K562 (cell line): ENCODE results near the gene PCCA. TPM values are rescaled to one million over a fixed set of nuclear protein-coding genes. Genes with fewer than 3 reads are reported as not detected.

ENCODE experiments used
- ATAC-seq: fragments of 200-7000 bp; cut with Tn5 transposase; 3 replicates; pipeline ENCODE4 v1.9.1; 2020; ENCODE audit warnings: moderate library complexity
- BruUV-seq: library from RNA; stranded (reverse); fragments of 400-500 nt; replicated peaks from 2 replicates; lab custom pipeline; 2021; lab: Mats Ljungman, UMichigan
- CTCF ChIA-PET: fragments of 300-600 bp; formaldehyde crosslinking; extraction: SDS; loops from one replicate; lab custom pipeline; 2021; ENCODE audit warnings: low intra/inter-chr PET ratio; lab: Yijun Ruan, JAX
- POLR2A ChIA-PET: fragments of 300-600, 350-650 bp; sonication (Branson Sonifier 250); formaldehyde crosslinking; extraction: SDS; loops from one replicate; lab custom pipeline; 2021; ENCODE audit warnings: antibody characterized with exemption, inconsistent platforms; lab: Yijun Ruan, JAX
- DNase-seq, 4 experiments: peaks; one replicate each; pipeline versions ENCODE4 v3.0.0 to v3.0.0-alpha.2; 2011 to 2018; ENCODE audit warnings: low spot score in 3 of 4, mixed read lengths in 3 of 4; ENCODE audit errors: extremely low read depth in 1 of 4
- FAIRE-seq: peaks from 2 replicates; lab custom pipeline; 2011; peaks lifted over from hg19 to GRCh38; lab: Jason Lieb, UNC
- H2AFZ ChIP-seq: 2 replicates; pipeline ENCODE4 v1.6.0; 2011; ENCODE audit warnings: low read depth, low read length, control low read depth, inconsistent platforms
- H3K27ac ChIP-seq: fragments of 200-600 bp; 3 replicates; pipeline ENCODE4 v1.8.0; 2011; ENCODE audit warnings: low read depth, mild to moderate bottlenecking, control low read depth, inconsistent platforms, low read length, moderate library complexity, mixed read lengths; ENCODE audit errors: extremely low read depth
- H3K27me3 ChIP-seq, 2 experiments: fragments of 300-600 bp in 1 of 2; 2 replicates in 1 of 2; 3 replicates in 1 of 2; pipeline versions ENCODE4 v1.6.0 to v1.8.0; 2011; ENCODE audit warnings: inconsistent platforms in 2 of 2, low read length in 2 of 2, mild to moderate bottlenecking in 1 of 2, mixed read lengths in 1 of 2, moderate library complexity in 1 of 2; ENCODE audit not compliant: control insufficient read depth in 2 of 2, insufficient read depth in 2 of 2
- H3K36me3 ChIP-seq: fragments of 300-600 bp; 3 replicates; pipeline ENCODE4 v1.8.0; 2011; ENCODE audit warnings: mild to moderate bottlenecking, low read length, inconsistent platforms; ENCODE audit not compliant: control insufficient read depth, insufficient read depth
- H3K4me1 ChIP-seq, 2 experiments: fragments of 200-600 bp in 1 of 2; replicated peaks in 1 of 2; 2 replicates in 1 of 2; 3 replicates in 1 of 2; pipeline versions ENCODE4 v1.5.1 to v1.8.0; 2011; ENCODE audit warnings: inconsistent platforms in 2 of 2, low read length in 2 of 2, mild to moderate bottlenecking in 1 of 2, mixed read lengths in 1 of 2, moderate library complexity in 1 of 2; ENCODE audit not compliant: control insufficient read depth in 2 of 2, insufficient read depth in 2 of 2
- H3K4me2 ChIP-seq: 2 replicates; pipeline ENCODE4 v1.6.1; 2011; ENCODE audit warnings: low read length, control low read depth, inconsistent platforms, mixed read lengths; ENCODE audit not compliant: insufficient read depth
- H3K4me3 ChIP-seq: fragments of 200-600 bp; sonication (generic), shearing (Covaris generic); 2 replicates; pipeline ENCODE4 v1.5.1; 2016; ENCODE audit warnings: control low read depth, inconsistent platforms
- H3K79me2 ChIP-seq: fragments of 200-600 bp; 3 replicates; pipeline ENCODE4 v1.8.0; 2011; ENCODE audit warnings: low read length, inconsistent platforms; ENCODE audit not compliant: control insufficient read depth, insufficient read depth
- H3K9ac ChIP-seq, 2 experiments: 2 replicates each; pipeline versions ENCODE4 v1.6.0 to v1.6.1; 2011; ENCODE audit warnings: low read depth in 2 of 2, low read length in 2 of 2, control low read depth in 1 of 2, inconsistent platforms in 1 of 2, mild to moderate bottlenecking in 1 of 2, mixed read lengths in 1 of 2; ENCODE audit not compliant: insufficient read depth in 1 of 2
- H3K9me1 ChIP-seq: one replicate; pipeline ENCODE4 v1.6.0; 2011; ENCODE audit warnings: inconsistent platforms, mild to moderate bottlenecking, low read length, moderate library complexity; ENCODE audit not compliant: control insufficient read depth, insufficient read depth
- H3K9me3 ChIP-seq: replicated peaks from 2 replicates; pipeline ENCODE4 v1.5.1; 2011; ENCODE audit warnings: low read depth, low read length, inconsistent platforms; ENCODE audit not compliant: control insufficient read depth, insufficient read depth
- H4K20me1 ChIP-seq: replicated peaks from 2 replicates; pipeline ENCODE4 v1.6.1; 2011; ENCODE audit warnings: low read length, inconsistent platforms, mixed read lengths; ENCODE audit not compliant: control insufficient read depth, insufficient read depth
- BRF1 ChIP-seq: IDR thresholded peaks from 3 replicates; pipeline ENCODE4 v1.6.1; 2011; ENCODE audit warnings: borderline replicate concordance, mild to moderate bottlenecking; ENCODE audit not compliant: insufficient read length; ENCODE audit errors: extremely low read depth
- DACH1 ChIP-seq: fragments of 450-650 bp; IDR thresholded peaks from 2 replicates; pipeline ENCODE4 v1.6.1; 2018; ENCODE audit not compliant: partially characterized antibody
- KAT8 ChIP-seq: fragments of 450-650 bp; IDR thresholded peaks from 2 replicates; pipeline ENCODE4 v1.6.1; 2016; ENCODE audit warnings: low read depth, mild to moderate bottlenecking
- POLR2B ChIP-seq: fragments of 450-650 bp; IDR thresholded peaks from 2 replicates; pipeline ENCODE4 v1.6.1; 2018; ENCODE audit warnings: low read depth; ENCODE audit not compliant: partially characterized antibody
- PTTG1 ChIP-seq: fragments of 450-650 bp; IDR thresholded peaks from 2 replicates; pipeline ENCODE4 v1.6.1; 2016; ENCODE audit warnings: low read depth, mild to moderate bottlenecking, missing genetic modification characterization, missing compliant biosample characterization
- RB1 ChIP-seq: fragments of 450-650 bp; IDR thresholded peaks from 2 replicates; pipeline ENCODE4 v1.6.1; 2017; ENCODE audit warnings: low read depth, mild to moderate bottlenecking
- ZNF316 ChIP-seq: fragments of 450-650 bp; IDR thresholded peaks from 2 replicates; pipeline ENCODE4 v1.6.1; 2016
- ZNF347 ChIP-seq: fragments of 450-650 bp; formaldehyde crosslinking; IDR thresholded peaks from 2 replicates; pipeline ENCODE4 v1.4.0; 2020; ENCODE audit warnings: low read depth, mild to moderate bottlenecking, moderate library complexity
- WGBS: fragments of 100-300 bp; shearing (Covaris generic); methylation state at CpG from one replicate; pipeline ENCODE4 v1.1.6; 2016; ENCODE audit warnings: low coverage, mixed read lengths; ENCODE audit not compliant: insufficient coverage; ENCODE audit errors: missing lambda C conversion rate; 5-methylcytosine and 5-hydroxymethylcytosine counted together
- in situ Hi-C: fragments of 300-500 bp; cut with MboI; formaldehyde crosslinking; loops from 4 replicates; pipeline ENCODE4 v1.15.0; 2018; ENCODE audit warnings: inconsistent platforms, mixed read lengths
- intact Hi-C: fragments of 100-400 bp; cut with micrococcal nuclease; formaldehyde crosslinking; loops from 2 replicates; pipeline ENCODE4 v1.14.2; 2022
- polyA plus RNA-seq, 8 experiments: library from polyadenylated mRNA; depleted of rRNA in 4 of 8; stranded (reverse) in 5 of 8; unstranded in 3 of 8; fragments of >200 nt; fragmentation: Nextera tagmentation in 2 of 8; fragmentation: Illumina TruSeq in 1 of 8; extraction: Ambion mirVana in 2 of 8; extraction: Trizol in 1 of 8; gene quantifications; 2 replicates each; pipeline versions ENCODE4 v1.2.1 to v1.2.3, GENCODE V29; 2011 to 2014; ENCODE audit warnings: inconsistent platforms in 1 of 8, missing spikeins in 1 of 8
- total RNA-seq, 7 experiments: library from RNA; depleted of rRNA in 6 of 7; stranded (reverse); fragments of >200 nt in 6 of 7; fragmentation: Illumina TruSeq in 2 of 7; extraction: Trizol in 2 of 7; gene quantifications; 2 replicates each; pipeline versions ENCODE4 v1.2.1 to v1.2.3, GENCODE V29; 2011 to 2021; ENCODE audit warnings: low replicate concordance in 1 of 7
- TF ChIP-seq, protein P1 (sequence below): IDR thresholded peaks from 2 replicates; pipeline ENCODE4 v1.6.1; 2012; ENCODE audit warnings: low read depth, low read length, improper control_type of control experiment, borderline replicate concordance
- TF ChIP-seq, protein P2 (sequence below): fragments of 450-650 bp; conservative IDR thresholded peaks from 2 replicates; pipeline ENCODE4 v1.6.1; 2016; ENCODE audit warnings: missing genetic modification characterization, low read depth, mild to moderate bottlenecking, control low read depth, missing compliant biosample characterization

The PCCA gene
- total and polyA plus RNA-seq, 9 of the 15 experiments (the other 6 are each of a cell fraction or from before 2014, with no cell fraction given), result 5.2 to 14.1 (median 9.7) TPM

DNA sequence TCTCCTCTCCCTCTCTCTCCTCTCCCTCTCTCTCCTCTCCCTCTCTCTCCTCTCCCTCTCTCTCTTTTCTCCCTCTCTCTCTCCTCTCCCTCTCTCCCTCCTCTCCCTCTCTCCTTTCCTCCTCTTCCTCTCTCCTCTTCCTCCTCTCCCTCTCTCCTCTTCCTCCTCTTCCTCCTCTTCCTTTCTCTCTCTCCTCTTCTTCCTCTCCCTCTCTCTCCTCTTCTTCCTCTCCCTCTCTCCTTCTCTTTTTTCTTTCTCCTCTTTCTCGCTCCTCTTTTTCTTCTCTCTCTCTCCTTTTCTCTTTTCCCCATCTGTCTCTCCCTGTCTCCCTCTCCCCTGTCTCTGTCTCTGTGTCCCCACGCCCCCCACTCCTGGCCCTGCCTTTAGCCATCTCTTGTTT, 363.0 kb downstream of the PCCA start (continued):
- TF ChIP-seq, protein P1, sequence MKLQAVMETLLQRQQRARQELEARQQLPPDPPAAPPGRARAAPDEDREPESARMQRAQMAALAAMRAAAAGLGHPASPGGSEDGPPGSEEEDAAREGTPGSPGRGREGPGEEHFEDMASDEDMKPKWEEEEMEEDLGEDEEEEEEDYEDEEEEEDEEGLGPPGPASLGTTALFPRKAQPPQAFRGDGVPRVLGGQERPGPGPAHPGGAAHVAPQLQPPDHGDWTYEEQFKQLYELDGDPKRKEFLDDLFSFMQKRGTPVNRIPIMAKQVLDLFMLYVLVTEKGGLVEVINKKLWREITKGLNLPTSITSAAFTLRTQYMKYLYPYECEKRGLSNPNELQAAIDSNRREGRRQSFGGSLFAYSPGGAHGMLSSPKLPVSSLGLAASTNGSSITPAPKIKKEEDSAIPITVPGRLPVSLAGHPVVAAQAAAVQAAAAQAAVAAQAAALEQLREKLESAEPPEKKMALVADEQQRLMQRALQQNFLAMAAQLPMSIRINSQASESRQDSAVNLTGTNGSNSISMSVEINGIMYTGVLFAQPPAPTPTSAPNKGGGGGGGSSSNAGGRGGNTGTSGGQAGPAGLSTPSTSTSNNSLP, result no peak
- no peak for TF ChIP-seq KAT8
- no peak for TF ChIP-seq BRF1
- TF ChIP-seq DACH1, result no peak
- no peak for TF ChIP-seq RB1
- TF ChIP-seq, protein P2, sequence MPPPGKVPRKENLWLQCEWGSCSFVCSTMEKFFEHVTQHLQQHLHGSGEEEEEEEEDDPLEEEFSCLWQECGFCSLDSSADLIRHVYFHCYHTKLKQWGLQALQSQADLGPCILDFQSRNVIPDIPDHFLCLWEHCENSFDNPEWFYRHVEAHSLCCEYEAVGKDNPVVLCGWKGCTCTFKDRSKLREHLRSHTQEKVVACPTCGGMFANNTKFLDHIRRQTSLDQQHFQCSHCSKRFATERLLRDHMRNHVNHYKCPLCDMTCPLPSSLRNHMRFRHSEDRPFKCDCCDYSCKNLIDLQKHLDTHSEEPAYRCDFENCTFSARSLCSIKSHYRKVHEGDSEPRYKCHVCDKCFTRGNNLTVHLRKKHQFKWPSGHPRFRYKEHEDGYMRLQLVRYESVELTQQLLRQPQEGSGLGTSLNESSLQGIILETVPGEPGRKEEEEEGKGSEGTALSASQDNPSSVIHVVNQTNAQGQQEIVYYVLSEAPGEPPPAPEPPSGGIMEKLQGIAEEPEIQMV (tag), result no peak
- no peak for TF ChIP-seq PTTG1

DNA sequence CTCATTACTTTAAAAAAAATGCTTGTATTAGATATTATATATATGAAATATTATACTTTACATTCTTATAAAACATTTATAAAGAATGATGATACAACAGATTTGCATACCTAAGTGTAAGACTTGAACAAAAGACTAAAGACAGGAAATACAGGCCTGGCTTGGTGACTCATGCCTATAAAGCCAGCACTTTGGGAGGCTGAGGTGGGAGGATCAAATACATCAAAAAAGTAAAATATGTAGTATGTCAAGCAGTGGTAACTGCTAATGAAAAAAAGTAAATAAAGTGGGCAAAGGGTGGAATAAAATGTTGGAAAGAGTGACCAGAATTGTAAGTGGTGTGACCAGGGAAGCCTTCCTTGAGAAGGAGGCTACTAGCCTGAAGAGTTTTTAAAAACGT, 366.0 kb downstream of the PCCA start:
- no peak overlapping the region for H3K4me2 ChIP-seq
- TF ChIP-seq ZNF316, result peak; percentile 30; the same call in 1 of the 2 replicates
- no peak for TF ChIP-seq ZNF347
- no peak for TF ChIP-seq POLR2B
- TF ChIP-seq, all 486 proteins: peak for 1
- Histone ChIP-seq H3K27me3 (no peaks in the 10 kb centered on the region), H3K9ac (no peak overlapping the region), H4K20me1 (no peaks in the 10 kb centered on the region), H3K9me1 (no peaks in the 10 kb centered on the region), H3K4me1 (no peaks in the 10 kb centered on the region), H3K4me3 (no peak overlapping the region), H3K27ac (no peak overlapping the region), H2AFZ (no peak overlapping the region), H3K36me3 (no peaks in the 10 kb centered on the region), H3K79me2 (no peaks in the 10 kb centered on the region), H3K9me3 (no peaks in the 10 kb centered on the region)
- DNase-seq (no peak), ATAC-seq (no peak), FAIRE-seq (no peak)
- BruUV-seq, result no TSS peak
- WGBS, result 55% methylated on average over 1 of the region's 1 CpG
- CTCF ChIA-PET, result no interaction called here
- intact Hi-C loops, result no loop called here
- POLR2A ChIA-PET, result no interaction called here
- in situ Hi-C loops, result no loop called here
